Measurements from ENCODE around the gene PRAMEF5. TPM values are rescaled to one million over a fixed set of nuclear protein-coding genes. Genes with fewer than 3 reads are reported as not detected.
"Not testable (repeated sequence)": the region's sequence is repeated elsewhere in the genome, so short reads cannot be mapped to it uniquely, and the experiment has no call there.

Gene PRAMEF5
- total RNA-seq, 5 donors from 2014 or later (not counting 1 experiment from before 2014, with no cell fraction given) = not detected

GRCh38 chr1:13298699-13299098, 44.7 kb downstream of the PRAMEF5 start:
- POLR2A ChIA-PET; H3K27ac ChIP-seq (ENCODE audit: low read length); H3K27me3 Mint-ChIP-seq; DNase-seq; H3K4me1 ChIP-seq (ENCODE audit: control insufficient read depth in 1 of 2, extremely low read depth in 1 of 2, insufficient read depth in 2 of 2, low read length in 2 of 2); H3K4me3 ChIP-seq (ENCODE audit: control insufficient read depth in 1 of 2, extremely low read depth in 1 of 2, low read length in 1 of 2); H3K9me3 ChIP-seq; CTCF ChIA-PET; H3K36me3 Mint-ChIP-seq; H3K27ac Mint-ChIP-seq; H3K4me3 Mint-ChIP-seq; H3K4me1 Mint-ChIP-seq; H3K9me3 Mint-ChIP-seq; H3K36me3 ChIP-seq (ENCODE audit: control insufficient read depth in 2 of 2, extremely low read depth in 1 of 2, insufficient read depth in 1 of 2, low read length in 1 of 2); H3K27me3 ChIP-seq (replicated peaks in 1 of 2; ENCODE audit: control insufficient read depth in 2 of 2, extremely low read depth in 1 of 2, insufficient read depth in 2 of 2, low read length in 1 of 2); ATAC-seq (replicated peaks in 1 of 4): not testable (repeated sequence)
- no CpG with 5 or more reads among the region's 27 CpGs for WGBS (ENCODE audit: insufficient coverage)

GRCh38 chr1:13302197-13302596, 48.2 kb downstream of the PRAMEF5 start:
- H3K9me3 ChIP-seq; ATAC-seq (replicated peaks in 1 of 4); H3K27me3 Mint-ChIP-seq; H3K27ac Mint-ChIP-seq; CTCF ChIA-PET; H3K4me3 Mint-ChIP-seq; POLR2A ChIA-PET; H3K36me3 ChIP-seq (ENCODE audit: control insufficient read depth in 2 of 2, extremely low read depth in 1 of 2, insufficient read depth in 1 of 2, low read length in 1 of 2); DNase-seq; H3K4me1 Mint-ChIP-seq; H3K27me3 ChIP-seq (replicated peaks in 1 of 2; ENCODE audit: control insufficient read depth in 2 of 2, extremely low read depth in 1 of 2, insufficient read depth in 2 of 2, low read length in 1 of 2); H3K4me1 ChIP-seq (ENCODE audit: control insufficient read depth in 1 of 2, extremely low read depth in 1 of 2, insufficient read depth in 2 of 2, low read length in 2 of 2); H3K36me3 Mint-ChIP-seq; H3K9me3 Mint-ChIP-seq; H3K4me3 ChIP-seq (ENCODE audit: control insufficient read depth in 1 of 2, extremely low read depth in 1 of 2, low read length in 1 of 2); H3K27ac ChIP-seq (ENCODE audit: low read length): not testable (repeated sequence)

GRCh38 chr1:13303239-13303638, 49.2 kb downstream of the PRAMEF5 start, which contains the start of gene PRAMEF33:
Gene PRAMEF33 (plus strand): TSS chr1:13303539. CDS start chr1:13305955, 2,416 bp downstream.
- H3K27ac Mint-ChIP-seq; DNase-seq; CTCF ChIA-PET; H3K36me3 ChIP-seq (ENCODE audit: control insufficient read depth in 2 of 2, extremely low read depth in 1 of 2, insufficient read depth in 1 of 2, low read length in 1 of 2); H3K9me3 ChIP-seq; H3K4me3 ChIP-seq (ENCODE audit: control insufficient read depth in 1 of 2, extremely low read depth in 1 of 2, low read length in 1 of 2); H3K4me1 ChIP-seq (ENCODE audit: control insufficient read depth in 1 of 2, extremely low read depth in 1 of 2, insufficient read depth in 2 of 2, low read length in 2 of 2); H3K9me3 Mint-ChIP-seq; H3K4me1 Mint-ChIP-seq; H3K27me3 Mint-ChIP-seq; ATAC-seq (replicated peaks in 1 of 4); H3K4me3 Mint-ChIP-seq; H3K36me3 Mint-ChIP-seq; H3K27me3 ChIP-seq (replicated peaks in 1 of 2; ENCODE audit: control insufficient read depth in 2 of 2, extremely low read depth in 1 of 2, insufficient read depth in 2 of 2, low read length in 1 of 2); H3K27ac ChIP-seq (ENCODE audit: low read length); POLR2A ChIA-PET: not testable (repeated sequence)
- no CpG with 5 or more reads among the region's 1 CpG for WGBS (ENCODE audit: insufficient coverage)

Other genes starting within 250 kb of the PRAMEF5 start
- gene PRAMEF27, start 197.6 kb upstream of the PRAMEF5 start, total RNA-seq = not detected
- not detected for gene HNRNPCL3, start 193.4 kb upstream of the PRAMEF5 start, total RNA-seq
- not detected for gene PRAMEF25, start 183.4 kb upstream of the PRAMEF5 start, total RNA-seq
- not detected for gene HNRNPCL2, start 137.3 kb upstream of the PRAMEF5 start, total RNA-seq
- gene PRAMEF26, start 98.2 kb upstream of the PRAMEF5 start, total RNA-seq = not detected
- not detected for gene HNRNPCL4, start 88.6 kb upstream of the PRAMEF5 start, total RNA-seq
- gene PRAMEF9, start 82.3 kb upstream of the PRAMEF5 start, total RNA-seq = not detected
- not detected for gene PRAMEF13, start 52.8 kb upstream of the PRAMEF5 start, total RNA-seq
- not detected for gene PRAMEF18, start 28.0 kb upstream of the PRAMEF5 start, total RNA-seq
- gene PRAMEF8, start 30.9 kb downstream of the PRAMEF5 start, total RNA-seq = not detected
- gene PRAMEF33, start 49.3 kb downstream of the PRAMEF5 start, total RNA-seq = not detected
- gene PRAMEF15, start 61.4 kb downstream of the PRAMEF5 start, total RNA-seq = not detected
- gene PRAMEF14, start 92.9 kb downstream of the PRAMEF5 start, total RNA-seq = not detected
- not detected for gene PRAMEF19, start 117.7 kb downstream of the PRAMEF5 start, total RNA-seq
- not detected for gene PRAMEF17, start 135.4 kb downstream of the PRAMEF5 start, total RNA-seq
- gene PRAMEF20, start 156.3 kb downstream of the PRAMEF5 start, total RNA-seq = not detected